ENCODE results near the gene ASTL.

- no peak for TF ChIP-seq CTCF (IDR thresholded peaks at IDR 0.05)
- TF ChIP-seq EP300 (IDR thresholded peaks at IDR 0.05) = no peak
- TF ChIP-seq POLR2A (IDR thresholded peaks at IDR 0.05) = no peak
- TF ChIP-seq POLR2AphosphoS5 (IDR thresholded peaks at IDR 0.05) = no peak
Measured at GRCh38 chr2:96105152-96105915, 33.0 kb downstream of the ASTL start.
